ENCODE measurements around the gene ERGIC1.

ERGIC1 gene

DNA sequence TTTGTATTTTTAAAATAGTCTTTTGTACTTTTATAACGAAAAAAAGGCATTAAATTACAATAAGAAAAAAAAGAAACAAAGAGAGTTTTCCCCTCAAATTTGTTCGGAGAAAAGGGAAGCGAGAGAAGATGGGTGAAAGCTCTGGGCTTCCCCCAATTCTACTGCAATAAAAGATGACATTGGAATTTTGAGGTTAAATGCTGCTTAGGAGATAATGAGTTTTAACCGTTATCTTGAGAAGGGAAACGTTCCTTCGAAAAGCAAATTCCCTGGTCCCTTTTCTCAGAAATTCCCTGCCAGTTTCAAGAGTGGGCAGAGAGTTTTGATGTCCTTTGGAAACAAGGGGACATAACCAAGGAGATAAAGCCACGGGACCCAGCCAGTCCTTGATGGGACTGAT lies 18.4 kb upstream of the ERGIC1 start:
- no peak for DNase-seq (ENCODE audit: low read depth)
- TF ChIP-seq, protein P1, sequence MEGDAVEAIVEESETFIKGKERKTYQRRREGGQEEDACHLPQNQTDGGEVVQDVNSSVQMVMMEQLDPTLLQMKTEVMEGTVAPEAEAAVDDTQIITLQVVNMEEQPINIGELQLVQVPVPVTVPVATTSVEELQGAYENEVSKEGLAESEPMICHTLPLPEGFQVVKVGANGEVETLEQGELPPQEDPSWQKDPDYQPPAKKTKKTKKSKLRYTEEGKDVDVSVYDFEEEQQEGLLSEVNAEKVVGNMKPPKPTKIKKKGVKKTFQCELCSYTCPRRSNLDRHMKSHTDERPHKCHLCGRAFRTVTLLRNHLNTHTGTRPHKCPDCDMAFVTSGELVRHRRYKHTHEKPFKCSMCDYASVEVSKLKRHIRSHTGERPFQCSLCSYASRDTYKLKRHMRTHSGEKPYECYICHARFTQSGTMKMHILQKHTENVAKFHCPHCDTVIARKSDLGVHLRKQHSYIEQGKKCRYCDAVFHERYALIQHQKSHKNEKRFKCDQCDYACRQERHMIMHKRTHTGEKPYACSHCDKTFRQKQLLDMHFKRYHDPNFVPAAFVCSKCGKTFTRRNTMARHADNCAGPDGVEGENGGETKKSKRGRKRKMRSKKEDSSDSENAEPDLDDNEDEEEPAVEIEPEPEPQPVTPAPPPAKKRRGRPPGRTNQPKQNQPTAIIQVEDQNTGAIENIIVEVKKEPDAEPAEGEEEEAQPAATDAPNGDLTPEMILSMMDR (IDR thresholded peaks at IDR 0.05; ENCODE audit: low read depth, low read length, missing control alignments), result no peak
- no peak overlapping the region for H3K4me3 ChIP-seq (ENCODE audit: low read depth, low read length)

DNA sequence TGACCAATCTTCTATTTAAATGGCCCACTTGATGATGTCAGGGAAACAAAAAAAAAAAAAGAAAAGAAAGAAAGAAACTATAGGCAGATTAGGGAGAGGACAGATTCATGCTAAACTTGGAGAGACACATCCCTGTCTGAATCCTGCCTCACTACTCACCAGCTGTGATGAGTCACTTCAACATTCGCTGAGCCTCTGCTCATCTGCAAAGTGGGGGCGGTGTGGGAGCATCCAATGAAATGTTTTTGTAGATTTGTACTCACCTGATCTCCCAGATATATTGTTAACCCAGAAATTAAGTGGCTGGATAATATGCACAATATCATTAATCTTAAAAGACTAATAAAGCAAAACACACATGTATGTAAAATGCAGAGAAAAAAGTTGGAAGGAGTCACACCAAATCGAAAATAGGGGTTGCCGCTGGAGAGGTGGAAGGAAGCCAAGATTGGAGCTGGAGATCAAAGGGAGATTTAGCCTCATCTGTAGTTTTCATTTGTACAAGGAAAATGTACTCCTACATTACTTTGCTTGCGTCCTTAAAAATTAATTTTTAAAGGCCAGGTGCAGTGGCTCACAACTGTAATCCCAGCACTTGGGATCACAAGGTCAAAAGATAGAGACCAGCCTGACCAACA lies 17.0 kb upstream of the ERGIC1 start:
- TF ChIP-seq, protein P1 (IDR thresholded peaks at IDR 0.05; ENCODE audit: low read depth, low read length, missing control alignments), result no peak
- no peak for DNase-seq (ENCODE audit: low read depth)
- H3K4me3 ChIP-seq (ENCODE audit: low read depth, low read length), result no peak overlapping the region

DNA sequence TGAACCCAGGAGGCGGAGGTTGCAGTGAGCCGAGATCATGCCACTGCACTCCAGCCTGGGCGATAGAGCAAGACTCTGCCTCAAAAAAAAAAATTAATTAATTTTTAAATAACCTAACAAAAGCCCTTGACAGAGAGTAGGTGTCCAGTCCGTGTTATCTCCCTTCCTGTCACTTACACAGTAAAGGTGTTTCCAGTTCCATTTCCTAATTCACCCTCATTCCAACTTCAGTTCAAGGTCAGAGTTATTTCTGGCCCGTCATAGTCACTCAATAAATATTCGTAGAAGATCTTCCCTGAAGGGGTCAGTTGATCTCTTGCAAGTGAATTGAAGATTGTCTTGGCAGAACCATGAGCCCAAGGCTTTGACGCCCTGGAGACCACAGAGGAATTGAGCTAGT lies 16.4 kb upstream of the ERGIC1 start:
- H3K4me3 ChIP-seq (ENCODE audit: low read depth, low read length), result no peak overlapping the region
- no peak for DNase-seq (ENCODE audit: low read depth)
- TF ChIP-seq, protein P1 (IDR thresholded peaks at IDR 0.05; ENCODE audit: low read depth, low read length, missing control alignments), result no peak

DNA sequence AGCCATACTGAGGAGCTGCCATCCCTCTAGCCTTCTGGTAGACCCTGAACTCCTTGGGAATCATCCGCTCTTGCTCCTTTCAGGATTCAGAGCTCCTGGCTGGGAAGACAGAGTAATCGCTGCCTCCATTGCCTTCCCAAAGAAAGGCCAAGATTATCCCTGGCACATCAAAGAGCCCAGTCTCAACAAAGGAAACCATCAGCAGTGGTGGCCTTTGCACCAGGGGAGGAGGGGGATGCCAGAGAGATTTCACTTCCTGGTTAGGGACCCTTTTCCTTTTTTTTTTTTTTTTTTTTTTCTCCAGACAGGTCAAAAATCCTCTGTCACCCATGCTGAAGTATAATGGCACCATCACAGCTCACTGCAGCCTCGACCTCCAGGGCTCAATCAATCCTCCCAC lies 16.0 kb upstream of the ERGIC1 start:
- TF ChIP-seq, protein P1 (IDR thresholded peaks at IDR 0.05; ENCODE audit: low read depth, low read length, missing control alignments), result no peak
- DNase-seq (ENCODE audit: low read depth), result no peak
- H3K4me3 ChIP-seq (ENCODE audit: low read depth, low read length), result no peak overlapping the region

GRCh38 chr5:172819569-172819968 lies 14.5 kb upstream of the ERGIC1 start:
- no peak overlapping the region for H3K4me3 ChIP-seq (ENCODE audit: low read depth, low read length)
- TF ChIP-seq, protein P1 (IDR thresholded peaks at IDR 0.05; ENCODE audit: low read depth, low read length, missing control alignments), result no peak
- no peak for DNase-seq (ENCODE audit: low read depth)

DNA sequence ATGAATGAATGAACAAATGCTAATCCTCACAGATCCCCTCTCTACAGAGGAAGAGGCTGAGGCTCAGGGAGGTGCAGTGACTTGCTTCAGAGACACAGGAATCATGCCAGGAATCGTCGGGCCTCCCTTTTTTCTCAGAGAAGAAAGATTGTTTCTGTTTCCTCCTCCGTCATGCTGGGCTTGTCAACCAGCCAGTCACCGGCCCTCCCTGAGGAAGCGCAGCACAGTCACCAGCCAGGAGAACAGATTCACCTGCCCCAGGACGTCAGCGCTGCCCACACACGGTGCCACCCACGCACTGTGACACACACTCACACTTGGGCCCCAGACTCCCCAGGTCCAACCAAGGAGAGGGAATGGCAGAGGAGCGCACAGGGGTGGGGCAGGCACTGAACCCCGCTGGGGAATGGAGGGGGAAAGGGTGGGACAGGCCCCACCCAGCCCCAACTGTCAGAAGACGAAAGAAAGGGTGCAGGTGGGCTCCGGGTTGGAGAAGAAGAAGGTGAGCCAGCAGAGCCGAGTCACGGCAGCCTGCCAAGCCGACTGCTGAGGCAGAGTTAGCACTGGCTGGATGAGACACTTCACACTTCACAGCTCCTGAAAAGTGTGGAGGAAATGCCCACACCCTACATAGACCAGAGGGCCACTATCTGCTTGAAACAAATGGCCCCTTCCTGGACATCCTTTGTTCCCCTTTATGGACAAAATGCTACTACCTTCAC lies 13.8 kb upstream of the ERGIC1 start:
- DNase-seq (ENCODE audit: low read depth), result no peak
- H3K4me3 ChIP-seq (ENCODE audit: low read depth, low read length), result no peak overlapping the region
- TF ChIP-seq, protein P1 (IDR thresholded peaks at IDR 0.05; ENCODE audit: low read depth, low read length, missing control alignments), result no peak
